ENCODE data around the gene FNDC1.

DNA sequence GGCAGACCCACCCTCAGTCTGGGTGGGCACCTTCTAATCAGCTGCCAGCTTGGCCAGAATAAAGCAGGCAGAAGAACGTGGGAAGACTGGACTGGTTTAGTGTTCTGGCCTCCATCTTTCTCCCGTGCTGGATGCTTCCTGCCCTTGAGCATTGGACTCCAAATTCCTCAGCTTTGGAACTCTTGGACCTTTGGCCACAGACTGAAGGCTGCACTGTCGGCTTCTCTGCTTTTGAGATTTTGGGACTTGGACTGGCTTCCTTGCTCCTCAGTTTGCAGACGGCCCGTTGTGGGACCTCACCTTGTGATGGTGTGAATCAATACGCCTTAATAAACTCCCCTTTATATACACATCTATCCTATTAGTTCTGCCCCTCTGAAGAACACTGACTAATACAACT lies 20.6 kb upstream of the FNDC1 start:
- TF ChIP-seq, protein P1, sequence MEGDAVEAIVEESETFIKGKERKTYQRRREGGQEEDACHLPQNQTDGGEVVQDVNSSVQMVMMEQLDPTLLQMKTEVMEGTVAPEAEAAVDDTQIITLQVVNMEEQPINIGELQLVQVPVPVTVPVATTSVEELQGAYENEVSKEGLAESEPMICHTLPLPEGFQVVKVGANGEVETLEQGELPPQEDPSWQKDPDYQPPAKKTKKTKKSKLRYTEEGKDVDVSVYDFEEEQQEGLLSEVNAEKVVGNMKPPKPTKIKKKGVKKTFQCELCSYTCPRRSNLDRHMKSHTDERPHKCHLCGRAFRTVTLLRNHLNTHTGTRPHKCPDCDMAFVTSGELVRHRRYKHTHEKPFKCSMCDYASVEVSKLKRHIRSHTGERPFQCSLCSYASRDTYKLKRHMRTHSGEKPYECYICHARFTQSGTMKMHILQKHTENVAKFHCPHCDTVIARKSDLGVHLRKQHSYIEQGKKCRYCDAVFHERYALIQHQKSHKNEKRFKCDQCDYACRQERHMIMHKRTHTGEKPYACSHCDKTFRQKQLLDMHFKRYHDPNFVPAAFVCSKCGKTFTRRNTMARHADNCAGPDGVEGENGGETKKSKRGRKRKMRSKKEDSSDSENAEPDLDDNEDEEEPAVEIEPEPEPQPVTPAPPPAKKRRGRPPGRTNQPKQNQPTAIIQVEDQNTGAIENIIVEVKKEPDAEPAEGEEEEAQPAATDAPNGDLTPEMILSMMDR (IDR thresholded peaks at IDR 0.05): no peak
- no peak for TF ChIP-seq EZH2 (IDR thresholded peaks at IDR 0.05; ENCODE audit: borderline replicate concordance, insufficient read depth, low read depth, low read length, poor library complexity, severe bottlenecking)

Measured in B cell (primary cell).